Cardiac septum (tissue), 1 donor: ENCODE measurements around the gene DOCK10. TPM values are rescaled to one million over a fixed set of nuclear protein-coding genes. Genes with fewer than 3 reads are reported as not detected.
"Not testable (repeated sequence)": the region's sequence is repeated elsewhere in the genome, so short reads cannot be mapped to it uniquely, and the experiment has no call there.

ENCODE experiments used
- DNase-seq: peaks from one replicate; pipeline ENCODE4 v3.0.0-alpha.2; 2020; ENCODE audit warnings: low spot score
- intact Hi-C: fragments of 100-400 bp; cut with DNase I; formaldehyde crosslinking; loops from one replicate; pipeline ENCODE4 v1.14.0; 2022
- total RNA-seq: library from RNA; stranded (reverse); fragmentation: NEBNext Ultra II Directional; extraction: Animal tissue kit (Norgen Biotek cat#: 25700); gene quantifications from one replicate; pipeline ENCODE4 v1.2.1, GENCODE V29; 2021
- donor health status: DM: no; HTN: no; CAD: no.

The DOCK10 gene
- total RNA-seq, 1 donor from 2014 or later, result 2.6 TPM

- DNase-seq, result no peak
- intact Hi-C loops, result no loop called here
Observed at GRCh38 chr2:224957540-224958461, 84.5 kb downstream of the DOCK10 start.

GRCh38 chr2:224956706-224957105 is 85.6 kb downstream of the DOCK10 start:
- intact Hi-C loops, result no loop called here
- no peak for DNase-seq

- DNase-seq, result no peak
- intact Hi-C loops, result no loop called here
Observed at GRCh38 chr2:224954980-224955379, 87.3 kb downstream of the DOCK10 start.

- intact Hi-C loops, result no loop called here
- DNase-seq, result no peak
Observed at GRCh38 chr2:224952936-224953657, 89.2 kb downstream of the DOCK10 start.

GRCh38 chr2:224951723-224952481 is 90.4 kb downstream of the DOCK10 start:
- intact Hi-C loops, result no loop called here
- no peak for DNase-seq

- intact Hi-C loops, result no loop called here
- no peak for DNase-seq
Observed at GRCh38 chr2:224948859-224949258, 93.4 kb downstream of the DOCK10 start.

- no peak for DNase-seq
- intact Hi-C loops, result no loop called here
Observed at GRCh38 chr2:224948005-224948404, 94.3 kb downstream of the DOCK10 start.

GRCh38 chr2:224947566-224947965 is 94.7 kb downstream of the DOCK10 start:
- no peak for DNase-seq
- intact Hi-C loops, result no loop called here

GRCh38 chr2:224946895-224947294 is 95.4 kb downstream of the DOCK10 start:
- intact Hi-C loops, result no loop called here

GRCh38 chr2:224944707-224945547 is 97.3 kb downstream of the DOCK10 start:
- no peak for DNase-seq
- intact Hi-C loops, result no loop called here

More at GRCh38 chr2:224946895-224947294, 95.4 kb downstream of the DOCK10 start:
- DNase-seq, result no peak

- intact Hi-C loops, DNase-seq: not testable (repeated sequence)
Observed at GRCh38 chr2:224943601-224944041, 98.6 kb downstream of the DOCK10 start.

GRCh38 chr2:224941960-224942359 is 100.3 kb downstream of the DOCK10 start:
- DNase-seq, result no peak
- intact Hi-C loops, result no loop called here

- intact Hi-C loops, result no loop called here
- DNase-seq, result no peak
Observed at GRCh38 chr2:224940618-224941017, 101.7 kb downstream of the DOCK10 start.

- no peak for DNase-seq
Observed at GRCh38 chr2:224938651-224939182, 103.6 kb downstream of the DOCK10 start.

GRCh38 chr2:224937887-224938286 is 104.4 kb downstream of the DOCK10 start:
- intact Hi-C loops, result no loop called here
- no peak for DNase-seq

More at GRCh38 chr2:224938651-224939182, 103.6 kb downstream of the DOCK10 start:
- intact Hi-C loops, result no loop called here

GRCh38 chr2:224934526-224935188 is 107.6 kb downstream of the DOCK10 start:
- no peak for DNase-seq
- intact Hi-C loops, result no loop called here

- intact Hi-C loops, result no loop called here
- no peak for DNase-seq
Observed at GRCh38 chr2:224933431-224933830, 108.8 kb downstream of the DOCK10 start.

GRCh38 chr2:224932522-224932921 is 109.7 kb downstream of the DOCK10 start:
- intact Hi-C loops, result no loop called here
- no peak for DNase-seq
